KBM-7 (cell line): Measurements from ENCODE around the gene PSG6.
"Not testable (repeated sequence)": the region's sequence is repeated elsewhere in the genome, so short reads cannot be mapped to it uniquely, and the experiment has no call there.

Experiments
- DNase-seq: peaks from one replicate; pipeline ENCODE4 v3.0.0-alpha.2; 2015
- in situ Hi-C: fragments of 300-500 bp; cut with MboI; formaldehyde crosslinking; loops from 2 replicates; pipeline ENCODE4 v1.14.3; 2020; ENCODE audit warnings: low sequenced_read_pairs, low pct_unique_long_range_greater_than_20kb, mixed read lengths

The PSG6 gene

GRCh38 chr19:42913516-42913915 lies 4.2 kb downstream of the PSG6 start:
- DNase-seq, in situ Hi-C loops: not testable (repeated sequence)

GRCh38 chr19:42912941-42913340 lies 4.8 kb downstream of the PSG6 start:
- DNase-seq, in situ Hi-C loops: not testable (repeated sequence)

- DNase-seq, in situ Hi-C loops: not testable (repeated sequence)
These were observed 6.0 kb downstream of the PSG6 start for GRCh38 chr19:42911731-42912130.

GRCh38 chr19:42906162-42906561 lies 11.5 kb downstream of the PSG6 start:
- DNase-seq, in situ Hi-C loops: not testable (repeated sequence)

- DNase-seq, in situ Hi-C loops: not testable (repeated sequence)
These were observed 17.1 kb downstream of the PSG6 start for GRCh38 chr19:42900561-42900960.

GRCh38 chr19:42899674-42900073 lies 18.0 kb downstream of the PSG6 start:
- in situ Hi-C loops, DNase-seq: not testable (repeated sequence)

GRCh38 chr19:42899110-42899509 lies 18.6 kb downstream of the PSG6 start:
- in situ Hi-C loops, DNase-seq: not testable (repeated sequence)

- in situ Hi-C loops, DNase-seq: not testable (repeated sequence)
These were observed 19.0 kb downstream of the PSG6 start for GRCh38 chr19:42898656-42899055.

GRCh38 chr19:42897729-42898128 lies 20.0 kb downstream of the PSG6 start:
- DNase-seq, in situ Hi-C loops: not testable (repeated sequence)

GRCh38 chr19:42890446-42890845 lies 27.2 kb downstream of the PSG6 start:
- in situ Hi-C loops, DNase-seq: not testable (repeated sequence)

- in situ Hi-C loops, DNase-seq: not testable (repeated sequence)
These were observed 29.7 kb downstream of the PSG6 start for GRCh38 chr19:42887876-42888445.

- in situ Hi-C loops, DNase-seq: not testable (repeated sequence)
These were observed 35.0 kb downstream of the PSG6 start for GRCh38 chr19:42882730-42883129.

- DNase-seq, in situ Hi-C loops: not testable (repeated sequence)
These were observed 35.7 kb downstream of the PSG6 start for GRCh38 chr19:42882010-42882409.

- in situ Hi-C loops: not testable (repeated sequence)
- DNase-seq: peak; percentile 18
These were observed 36.4 kb downstream of the PSG6 start for GRCh38 chr19:42881279-42881678.

- in situ Hi-C loops, DNase-seq: not testable (repeated sequence)
These were observed 37.1 kb downstream of the PSG6 start for GRCh38 chr19:42880621-42881020.

- DNase-seq: no peak
- in situ Hi-C loops: no loop called here
These were observed 38.1 kb downstream of the PSG6 start, which contains the start of gene PSG1 for GRCh38 chr19:42879613-42880012. Gene PSG1 (minus strand): TSS chr19:42879713. CDS start chr19:42879581, 132 bp downstream.

GRCh38 chr19:42876596-42876995 lies 41.1 kb downstream of the PSG6 start:
- DNase-seq, in situ Hi-C loops: not testable (repeated sequence)

GRCh38 chr19:42875881-42876280 lies 41.8 kb downstream of the PSG6 start:
- DNase-seq, in situ Hi-C loops: not testable (repeated sequence)

GRCh38 chr19:42874901-42875813 lies 42.5 kb downstream of the PSG6 start:
- in situ Hi-C loops, DNase-seq: not testable (repeated sequence)

GRCh38 chr19:42874136-42874535 lies 43.6 kb downstream of the PSG6 start:
- in situ Hi-C loops, DNase-seq: not testable (repeated sequence)
